Measurements from ENCODE around the gene DBX1.
"Not testable (repeated sequence)": the region's sequence is repeated elsewhere in the genome, so short reads cannot be mapped to it uniquely, and the experiment has no call there.

The DBX1 gene

DNA sequence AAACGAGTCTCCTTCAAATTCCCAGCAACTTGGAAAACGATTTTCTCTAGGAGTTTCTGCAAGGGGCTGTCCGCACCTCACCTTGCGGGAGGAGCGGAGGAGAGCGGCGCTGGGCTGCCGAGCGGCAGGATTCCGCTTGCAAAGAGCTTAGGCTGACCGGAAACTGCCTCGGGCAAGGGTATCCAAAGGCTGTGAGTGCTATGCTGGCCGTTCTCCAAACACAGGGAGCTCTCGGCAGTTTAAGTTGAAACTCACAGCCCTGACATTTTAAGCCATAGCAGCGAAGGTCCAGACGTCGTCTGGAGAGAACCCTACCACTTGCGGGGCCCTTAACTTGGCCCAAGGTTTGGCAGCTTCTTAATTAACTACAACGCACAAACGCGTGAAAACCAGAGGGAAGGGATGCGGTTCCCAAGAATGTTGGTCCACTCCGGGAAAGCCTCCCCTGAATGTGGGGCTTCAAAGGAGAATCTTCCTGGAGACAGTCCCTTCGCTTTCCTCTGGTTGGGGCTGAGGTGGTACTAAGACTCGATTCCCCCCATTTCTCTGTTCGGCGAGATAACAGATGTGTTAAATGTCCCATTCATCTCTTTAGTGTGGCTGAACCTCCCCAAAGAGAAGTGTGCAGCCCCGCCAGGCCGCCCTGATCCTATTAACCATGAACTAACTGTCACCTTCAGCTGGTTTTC lies 1.1 kb upstream of the DBX1 start:
- DNase-seq: peak; percentile 8

DNA sequence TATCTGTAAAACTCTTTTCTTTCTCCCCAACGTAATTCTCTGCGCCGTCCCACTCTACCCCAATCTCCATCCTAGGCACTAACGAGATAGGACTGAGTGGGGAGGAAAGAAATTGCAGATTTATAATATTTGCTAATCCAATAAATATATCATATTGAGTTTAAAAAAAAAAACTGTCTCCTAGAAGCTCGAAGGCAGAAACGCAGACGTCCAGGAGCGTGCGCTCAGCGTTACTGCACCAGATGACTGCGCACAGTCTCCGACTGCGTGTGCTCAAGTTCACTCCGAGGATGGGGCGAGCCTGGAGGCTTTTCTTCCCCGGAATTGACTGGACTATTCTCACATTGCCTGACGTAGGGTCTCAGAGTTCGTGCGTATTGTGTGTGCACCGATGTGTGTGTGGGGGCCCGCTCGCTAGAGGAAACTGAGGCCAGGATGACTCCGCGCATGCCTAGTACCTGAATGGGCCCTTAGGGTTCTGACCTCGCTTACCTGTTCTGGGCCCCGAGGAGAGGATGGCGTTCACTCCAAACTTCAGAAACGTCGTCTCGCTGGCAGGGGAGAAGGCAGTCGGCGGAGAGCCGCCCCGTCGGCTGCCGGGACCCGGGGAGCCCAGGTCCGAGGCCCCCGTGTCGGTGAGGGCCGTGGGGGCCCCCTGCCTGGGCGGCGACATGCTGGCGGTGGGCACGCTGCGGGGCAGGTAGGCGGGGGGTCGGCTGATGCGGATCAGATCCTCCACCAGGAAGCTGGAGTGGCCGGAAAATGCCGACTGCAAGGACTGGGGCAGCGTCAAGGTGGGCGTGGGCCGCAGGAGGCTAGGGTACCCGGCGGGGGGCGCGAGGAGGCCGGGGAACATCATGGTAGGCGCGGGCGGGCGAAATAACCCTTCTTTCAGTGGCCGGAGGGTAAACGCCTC lies 551 bp downstream of the DBX1 start:
- no peak for DNase-seq

DNA sequence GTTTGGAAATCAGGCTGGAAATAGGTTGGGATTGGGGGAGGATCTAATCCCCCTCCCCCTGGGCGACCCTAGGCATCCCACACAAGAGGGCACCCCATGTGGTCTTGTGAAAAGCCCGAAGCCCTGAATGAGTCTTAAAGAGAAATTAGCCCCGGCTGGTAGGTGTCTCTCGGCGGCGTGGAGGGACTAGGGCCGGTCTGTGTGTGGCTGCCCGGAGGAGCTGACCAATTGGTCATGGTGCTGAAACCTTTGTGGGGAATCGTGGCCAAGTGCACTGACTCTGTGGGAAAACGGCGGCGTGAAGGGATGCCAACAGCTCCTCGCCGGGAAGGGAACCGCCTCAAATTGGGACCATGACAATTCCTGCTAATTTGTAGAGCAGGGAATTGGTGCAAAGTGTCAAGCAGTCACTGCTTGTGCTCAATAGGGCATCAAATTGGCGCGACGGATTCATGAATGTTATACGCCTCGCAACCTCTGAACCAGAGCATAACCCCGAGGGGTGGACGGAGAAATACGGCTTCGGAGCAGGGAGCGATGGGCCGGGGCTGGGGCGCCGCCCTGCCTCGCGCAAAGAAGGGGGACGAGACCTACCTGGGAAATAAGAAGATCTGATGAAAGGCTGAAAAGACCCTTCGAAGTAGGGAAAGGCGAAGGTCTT lies 1.5 kb downstream of the DBX1 start:
- no peak for DNase-seq

DNA sequence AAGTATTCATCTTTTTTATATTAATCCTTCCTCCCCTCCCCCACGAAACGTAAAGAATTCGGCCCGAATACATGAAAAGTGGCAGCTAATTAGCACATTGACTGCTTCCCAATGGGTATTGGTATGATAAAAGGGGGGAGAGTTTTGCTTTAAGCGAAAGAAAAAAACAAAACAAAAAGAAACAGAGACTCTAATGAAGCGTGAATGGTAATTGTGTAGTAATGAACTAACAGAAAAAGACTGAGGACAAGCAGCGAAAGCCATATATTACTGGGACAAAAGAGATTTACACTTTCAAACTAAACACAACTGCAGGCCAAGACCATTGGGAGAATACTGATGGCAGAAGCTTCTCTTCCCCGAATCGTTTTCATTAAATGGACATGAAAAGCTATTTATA lies 2.5 kb downstream of the DBX1 start:
- no peak for DNase-seq

DNA sequence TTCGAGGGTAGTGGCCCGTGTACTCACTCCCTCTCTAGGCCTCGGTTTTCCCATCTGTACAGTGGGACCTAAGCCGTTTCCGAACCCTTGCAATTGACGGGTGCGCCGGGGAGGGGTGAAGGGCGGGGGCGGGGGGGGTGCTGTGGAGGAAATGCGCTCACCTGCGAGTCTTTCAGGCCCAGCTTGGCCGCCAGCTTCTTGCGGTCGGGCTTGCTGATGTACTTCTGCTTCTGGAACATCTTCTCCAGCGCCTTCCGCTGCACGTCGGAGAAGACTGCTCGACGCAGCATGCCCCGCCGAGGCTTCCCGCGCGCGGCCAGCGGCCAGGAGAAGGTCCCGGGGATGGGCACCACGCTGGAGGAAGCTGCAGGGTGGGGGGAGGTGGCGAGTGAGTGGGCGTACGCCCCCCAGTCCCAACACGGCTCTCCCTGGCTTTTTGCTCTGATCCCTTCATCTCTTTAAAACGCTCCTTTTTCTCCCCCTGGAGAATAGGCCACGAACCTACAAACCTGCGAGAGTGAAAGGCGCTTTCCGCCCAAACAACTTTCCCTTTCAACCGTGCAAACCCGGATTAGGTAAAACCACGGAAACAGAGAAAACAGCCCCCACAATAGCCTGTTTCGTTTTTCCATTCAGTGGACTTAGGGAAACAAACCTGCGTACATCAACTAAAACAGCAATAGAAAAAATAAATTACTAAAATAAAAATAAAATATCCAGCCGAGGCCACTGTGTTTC lies 3.2 kb downstream of the DBX1 start:
- no peak for DNase-seq

DNA sequence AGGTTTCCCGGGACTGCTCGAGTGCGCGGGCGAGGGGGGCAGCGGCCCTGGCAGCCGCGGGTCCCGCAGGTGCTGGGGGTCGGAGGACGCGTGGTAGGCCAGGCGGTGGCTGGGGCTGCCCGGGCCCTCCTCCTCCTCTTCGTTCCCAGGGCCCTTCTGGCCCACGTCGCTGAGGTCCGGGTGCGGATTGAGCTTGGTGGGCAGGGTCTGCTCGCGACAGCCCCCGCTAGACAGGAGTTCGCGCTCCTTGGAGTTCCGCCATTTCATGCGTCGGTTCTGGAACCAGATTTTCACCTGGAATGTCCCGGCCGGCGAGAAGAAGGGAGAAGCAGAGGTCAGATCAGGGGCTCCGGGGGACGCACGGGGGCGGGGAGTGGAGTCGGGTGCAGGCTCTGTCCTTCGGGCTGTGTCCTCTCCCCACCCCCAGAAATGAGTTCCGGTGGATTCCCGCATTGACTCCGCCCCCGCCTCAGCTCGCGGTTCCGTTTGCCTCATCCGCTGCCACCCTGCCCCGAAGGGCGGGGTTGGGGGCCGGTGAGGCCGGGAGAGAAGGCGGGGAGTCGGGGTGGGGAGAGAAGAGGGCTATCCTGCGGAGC lies 3.9 kb downstream of the DBX1 start:
- DNase-seq: peak; percentile 37

DNA sequence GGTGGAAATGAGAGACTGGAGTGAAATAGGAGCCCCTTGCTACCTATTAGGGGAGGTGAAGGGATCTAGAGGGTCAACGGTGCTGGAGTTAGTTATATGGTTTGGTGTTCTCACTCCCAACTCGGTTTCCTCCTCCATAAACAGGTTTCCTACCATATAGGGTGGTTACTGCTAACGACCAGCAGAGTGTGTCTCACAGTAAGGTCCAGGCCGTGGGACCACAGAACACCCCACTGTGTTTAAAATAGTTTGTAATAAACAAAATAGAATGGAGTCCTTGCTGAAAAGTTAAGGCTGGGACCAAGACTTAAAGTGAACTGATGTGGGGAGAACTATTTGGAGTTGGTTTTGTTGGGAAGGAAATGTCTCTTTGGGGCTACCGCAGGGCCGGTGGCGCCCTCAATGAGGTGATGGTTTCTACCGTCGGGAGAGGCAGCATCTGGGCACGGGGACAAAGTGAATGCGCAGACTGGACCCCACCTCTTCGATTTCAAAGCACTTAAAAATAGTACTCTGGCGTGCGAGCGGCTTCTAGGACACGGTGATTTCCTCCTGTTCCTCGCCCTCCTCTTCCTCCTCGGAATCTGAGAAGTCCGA lies 4.5 kb downstream of the DBX1 start:
- DNase-seq: no peak

DNA sequence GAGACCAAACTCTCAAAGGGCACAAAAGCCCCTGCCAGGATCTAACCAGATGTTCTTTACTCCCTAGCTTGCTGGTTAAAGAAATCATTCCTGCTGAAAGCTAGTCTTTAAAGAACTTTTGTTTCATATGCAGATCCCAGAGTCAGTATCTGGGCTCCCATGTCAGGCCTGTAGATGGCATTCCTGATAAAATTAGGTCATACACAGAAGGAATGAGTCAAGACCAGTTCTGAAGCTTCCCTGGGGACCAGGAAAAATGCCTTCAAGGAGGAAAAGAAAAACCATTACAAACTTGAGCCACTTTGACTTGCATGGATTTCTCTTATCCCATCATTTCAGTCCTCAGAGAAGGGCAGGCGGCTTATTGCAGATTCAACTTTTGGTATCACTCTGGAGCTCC lies 5.9 kb downstream of the DBX1 start:
- DNase-seq: no peak

DNA sequence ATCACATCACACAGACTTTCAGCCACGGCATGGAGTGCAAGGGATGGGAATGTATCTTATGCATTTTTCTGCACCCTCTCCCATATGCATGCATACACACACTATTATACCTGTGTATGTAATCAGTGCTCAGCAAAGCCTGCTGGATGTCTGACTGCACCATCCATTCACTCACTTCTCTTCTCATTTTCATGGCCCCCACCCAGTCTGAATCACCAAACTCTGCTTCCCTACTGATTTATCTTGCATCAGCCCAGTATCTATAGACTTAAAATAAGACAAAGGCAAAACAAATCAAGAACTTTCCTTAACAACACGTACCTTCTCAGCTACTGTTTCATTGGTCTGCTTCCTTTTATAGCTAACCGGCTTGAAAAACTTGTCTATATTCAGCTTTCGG lies 21.6 kb downstream of the DBX1 start:
- no peak for DNase-seq

DNA sequence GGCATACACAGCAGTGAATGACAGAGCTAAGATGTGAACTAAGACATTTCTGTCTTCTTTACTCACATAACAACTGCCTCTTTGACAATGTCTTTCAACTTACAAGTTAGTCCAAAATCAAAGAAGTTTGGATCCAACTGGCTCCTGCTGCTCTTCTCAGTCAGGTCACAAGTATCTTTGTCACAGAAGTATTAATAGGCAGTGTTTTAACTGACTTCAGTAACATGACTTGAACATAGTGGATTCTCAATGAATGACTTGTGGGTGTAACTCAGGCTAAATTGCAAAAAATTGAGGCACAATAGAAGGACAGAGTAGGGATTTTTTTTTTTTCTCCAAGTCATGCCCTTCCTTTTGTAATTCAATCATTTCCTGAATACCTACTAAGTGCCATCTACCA lies 22.6 kb downstream of the DBX1 start:
- DNase-seq: no peak

DNA sequence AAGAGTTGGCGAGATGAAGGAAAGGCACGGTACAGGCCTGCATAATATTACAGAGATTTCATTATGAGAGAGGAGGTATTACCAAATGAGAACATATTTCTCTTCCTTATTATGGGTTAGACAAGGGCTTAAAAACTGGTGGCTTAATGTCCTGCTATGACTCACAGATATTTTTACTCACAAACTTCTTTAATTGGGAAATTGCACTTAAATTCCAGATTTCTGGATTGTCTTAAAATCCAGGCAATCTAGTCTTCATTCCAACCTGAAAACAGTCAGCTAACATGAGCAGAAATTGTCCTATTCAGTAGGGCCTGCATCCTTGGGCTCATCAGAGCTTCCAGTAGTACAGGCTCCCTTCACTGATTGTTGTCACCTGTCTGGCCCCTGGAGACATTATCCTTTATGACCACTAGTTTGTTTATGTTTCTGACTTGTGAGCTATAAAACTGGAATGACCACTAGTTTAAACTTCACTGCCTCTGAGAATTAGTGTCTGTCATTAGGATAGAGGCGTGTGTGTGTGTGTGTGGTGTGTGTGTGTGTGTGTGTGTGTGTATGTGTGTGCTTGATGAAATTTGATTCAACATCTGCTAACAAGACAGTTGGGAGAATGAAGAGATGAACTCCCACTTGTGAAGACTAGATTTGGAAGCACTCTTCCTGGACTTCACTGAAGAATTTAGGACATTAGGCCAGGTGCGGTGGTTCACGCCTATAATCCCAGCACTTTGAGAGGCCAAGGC lies 25.1 kb downstream of the DBX1 start:
- DNase-seq: no peak

DNA sequence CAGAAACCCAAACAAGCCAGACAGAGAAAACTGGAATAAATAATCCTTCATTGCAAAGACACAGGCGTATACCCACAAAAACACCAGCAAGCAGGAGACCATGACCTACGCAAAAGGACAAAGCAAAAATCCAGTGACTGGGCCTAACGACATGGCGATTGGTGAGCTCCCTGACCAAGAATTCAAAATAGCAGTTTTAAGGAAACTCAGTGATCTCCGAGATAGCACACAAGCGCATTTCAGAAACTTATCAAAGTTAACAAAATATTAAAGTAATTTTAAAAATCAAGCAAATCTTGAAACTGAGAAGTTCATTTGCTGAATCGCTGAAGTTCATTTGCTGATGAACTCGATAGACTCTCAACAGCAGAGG lies 27.6 kb downstream of the DBX1 start:
- DNase-seq: no peak

DNA sequence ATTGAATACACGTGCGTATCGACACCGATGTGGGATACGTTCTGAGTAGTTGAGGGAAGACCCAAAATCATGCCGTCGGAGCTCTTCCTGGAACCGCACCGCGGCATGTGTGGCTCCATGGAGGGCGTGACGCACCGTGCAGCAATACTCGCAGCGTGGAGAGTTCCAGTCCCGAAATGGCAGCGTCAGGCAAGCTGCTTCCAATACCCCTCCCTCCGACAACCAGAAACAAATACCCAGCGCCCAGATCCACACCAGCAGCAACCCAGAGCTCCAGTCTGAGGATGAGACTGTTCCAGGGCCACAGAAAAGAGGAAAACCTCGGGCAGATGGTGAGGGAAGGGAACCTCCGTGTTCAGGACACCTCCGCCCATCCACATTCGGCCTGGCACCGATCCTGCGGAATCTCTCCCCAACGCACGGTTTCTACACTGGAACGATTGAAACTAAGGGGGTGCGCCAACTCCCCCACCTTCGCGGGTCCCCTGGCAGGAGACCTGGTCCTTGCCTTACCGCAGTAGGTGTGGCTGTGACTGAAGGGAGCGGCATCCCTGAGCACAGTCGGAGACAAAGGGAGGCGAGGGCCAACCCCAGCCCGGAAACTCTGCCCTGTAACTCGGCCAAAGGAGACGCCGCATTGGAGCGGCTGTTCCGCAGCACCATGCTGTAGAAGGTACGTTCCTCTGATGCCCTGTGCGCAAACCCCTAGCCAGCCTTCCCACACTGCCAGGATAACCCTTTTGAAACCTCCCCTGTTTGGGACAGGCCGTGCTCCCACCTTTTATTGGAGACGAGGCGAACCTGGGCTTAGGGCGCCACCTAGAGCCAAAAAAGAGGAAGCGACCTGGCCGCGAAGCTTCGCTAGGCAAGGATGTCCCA lies 28.2 kb downstream of the DBX1 start:
- peak; percentile 43 for DNase-seq

DNA sequence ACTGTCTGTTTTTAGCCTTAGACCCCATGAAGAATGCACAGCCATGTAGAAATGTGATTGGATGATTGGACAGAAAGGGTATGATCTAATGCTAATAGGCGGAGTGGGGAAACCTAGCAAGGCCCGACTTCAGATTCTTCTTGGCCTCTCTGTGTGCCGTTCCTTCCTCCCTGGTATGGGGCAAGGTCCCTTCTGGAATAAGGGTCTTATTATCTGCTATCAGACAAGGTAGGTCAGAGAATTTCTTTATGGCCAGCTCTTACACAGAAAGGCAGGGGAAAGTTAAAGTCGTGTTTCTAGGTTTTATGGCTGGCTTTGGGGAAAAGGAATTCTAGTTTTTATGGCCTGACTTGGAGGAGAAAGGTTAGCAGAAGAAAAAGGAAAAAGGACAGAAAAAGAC lies 30.6 kb downstream of the DBX1 start:
- no peak for DNase-seq

DNA sequence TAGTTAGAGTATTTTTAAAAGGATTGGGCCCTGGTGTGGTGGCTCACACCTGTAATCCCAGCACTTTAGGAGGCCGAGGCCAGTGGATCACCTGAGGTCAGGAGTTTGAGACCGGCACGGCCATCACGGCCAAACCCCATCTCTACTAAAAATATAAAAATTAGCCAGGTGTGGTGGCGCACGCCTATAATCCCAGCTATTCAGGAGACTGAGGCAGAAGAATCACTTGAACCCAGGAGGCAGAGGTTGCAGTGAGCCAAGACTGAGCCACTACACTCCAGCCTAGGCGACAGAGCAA lies 31.8 kb downstream of the DBX1 start:
- not testable (repeated sequence) for DNase-seq

DNA sequence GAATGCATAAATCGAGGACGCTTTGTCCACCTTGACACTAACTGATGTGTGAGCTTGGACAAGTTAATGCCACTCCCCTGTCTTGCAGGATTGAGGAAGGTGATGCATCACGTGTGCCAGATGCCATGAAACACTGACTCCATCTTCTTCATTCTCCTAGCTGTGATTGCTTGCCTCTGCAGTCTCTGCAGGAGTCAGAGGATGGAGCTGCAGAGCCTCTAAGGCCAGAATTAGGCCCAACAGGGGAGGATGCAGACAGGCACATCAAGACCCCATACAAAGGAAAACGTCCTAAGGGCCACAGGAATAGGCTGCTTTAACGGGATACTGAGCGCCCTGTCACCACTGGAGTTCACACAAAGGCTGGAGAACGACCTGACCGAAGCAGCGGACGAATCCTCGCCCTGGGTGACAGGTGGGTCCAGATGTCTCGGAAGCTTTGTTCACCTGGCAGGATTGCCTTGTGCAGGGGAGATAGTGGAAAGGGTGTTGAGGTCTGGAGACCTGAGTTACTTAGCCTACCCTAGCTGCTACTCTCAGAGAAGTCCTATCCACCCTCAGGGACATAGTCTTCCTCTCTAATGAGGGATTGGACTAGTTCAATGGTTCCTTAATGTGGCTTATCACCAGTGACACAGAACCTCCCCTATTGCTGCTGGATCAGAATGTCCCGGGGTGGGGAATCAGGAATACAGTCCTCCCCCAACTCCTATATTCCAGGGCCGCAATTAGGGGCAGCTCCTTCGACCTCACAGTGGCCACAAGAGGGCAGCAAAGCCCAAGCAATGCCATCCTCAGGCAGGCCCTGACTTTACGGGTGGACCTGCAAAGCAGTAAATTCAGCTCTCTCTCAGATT lies 32.4 kb downstream of the DBX1 start:
- peak; percentile 72 for DNase-seq

DNA sequence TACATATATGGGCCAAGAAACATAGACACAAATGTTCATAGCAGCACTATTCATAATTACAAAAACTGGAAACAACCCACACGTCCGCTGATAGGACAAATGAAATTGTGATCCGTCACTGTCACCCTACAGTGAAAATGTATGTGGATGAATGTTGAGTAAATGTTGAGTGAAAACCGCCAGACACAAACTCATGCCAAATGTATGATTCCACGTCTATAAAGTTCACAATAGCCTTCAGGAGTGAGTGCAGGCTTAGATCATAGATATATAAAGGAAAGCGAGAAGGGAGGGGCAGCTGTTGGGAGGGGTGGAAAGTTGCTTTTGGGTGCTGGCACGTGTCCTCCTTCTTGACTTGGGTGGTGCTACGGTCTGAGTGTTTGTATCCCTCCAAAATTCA lies 33.6 kb downstream of the DBX1 start:
- no peak for DNase-seq

DNA sequence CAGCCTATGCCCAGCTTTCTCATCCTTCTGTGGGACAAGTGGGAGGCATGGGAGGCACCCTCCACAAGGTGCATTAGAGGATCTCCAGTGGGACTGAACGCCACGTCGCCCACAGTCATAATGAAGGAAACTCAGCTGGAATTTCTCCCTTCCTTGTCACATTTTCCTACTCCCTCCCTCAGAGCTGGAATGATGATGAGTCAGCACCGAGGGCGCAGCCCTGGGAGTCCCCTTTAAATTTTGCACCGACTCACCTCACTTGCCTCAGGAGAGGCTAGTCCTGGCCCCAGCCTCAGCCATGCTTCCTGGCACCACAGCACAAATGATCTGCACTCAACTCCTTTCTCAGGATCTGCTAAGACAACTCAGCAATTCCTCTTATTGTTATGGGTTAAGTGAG lies 34.3 kb downstream of the DBX1 start:
- DNase-seq: no peak

DNA sequence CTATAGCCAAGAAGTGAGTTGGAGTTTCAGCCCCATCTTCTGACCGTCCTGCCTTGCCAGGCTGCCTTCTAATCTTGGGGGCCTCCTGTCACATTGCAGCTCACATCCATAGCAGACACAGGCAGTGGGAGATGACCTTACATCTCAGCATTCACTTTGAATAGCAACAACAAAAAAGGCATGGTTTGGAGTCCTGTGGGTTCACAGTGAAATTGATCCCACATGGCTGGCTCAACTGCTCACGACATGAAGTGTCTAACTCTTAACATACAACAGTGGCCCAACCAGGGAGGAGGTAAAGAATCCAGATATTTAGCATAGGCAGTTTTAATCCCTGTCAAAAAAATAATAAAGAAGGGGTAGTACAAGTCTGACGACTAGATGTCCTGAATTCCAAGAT lies 38.1 kb downstream of the DBX1 start:
- DNase-seq: no peak
